GM12801 (cell line): Measurements from ENCODE around the gene QRICH2.

Experiments used
- CTCF ChIP-seq: IDR thresholded peaks from one replicate; pipeline ENCODE4 v1.5.1; 2011; ENCODE audit warnings: control low read depth; ENCODE audit not compliant: insufficient read length; ENCODE audit errors: extremely low read depth

QRICH2 gene

GRCh38 chr17:76232342-76232741 lies 75.7 kb downstream of the QRICH2 start:
- TF ChIP-seq CTCF, result no peak
